Brain microvascular endothelial cell (primary cell): ENCODE measurements around the gene WDR70.

Experiments used
- DNase-seq: peaks from one replicate; pipeline ENCODE4 v3.0.0-alpha.2; 2020
- H3K27ac ChIP-seq: fragments of 250-450 bp; sonication (Bioruptor Pico); 2 replicates; pipeline ENCODE4 v1.5.1; 2020; ENCODE audit warnings: mild to moderate bottlenecking, moderate library complexity
- H3K27me3 ChIP-seq: fragments of 250-450 bp; sonication (Bioruptor Pico); replicated peaks from 2 replicates; pipeline ENCODE4 v1.5.1; 2020; ENCODE audit warnings: mild to moderate bottlenecking
- H3K36me3 ChIP-seq: fragments of 250-450 bp; sonication (Bioruptor Pico); replicated peaks from 2 replicates; pipeline ENCODE4 v1.5.1; 2020; ENCODE audit warnings: mild to moderate bottlenecking
- H3K4me3 ChIP-seq: 2 replicates; pipeline ENCODE4 v1.5.1; 2011; ENCODE audit warnings: low read depth, mild to moderate bottlenecking, control low read depth, low read length, moderate library complexity
- in situ Hi-C: cut with HindIII; loops from 2 replicates; pipeline ENCODE4 v1.10.0; 2017; ENCODE audit warnings: low sequenced_read_pairs, low pct_ligation_motif_present
- TF ChIP-seq, protein P1 (sequence below): IDR thresholded peaks from 2 replicates; pipeline ENCODE4 v1.5.1; 2011; ENCODE audit warnings: low read depth, mild to moderate bottlenecking, moderate library complexity, low read length, control low read depth, inconsistent platforms; ENCODE audit errors: missing control alignments

The WDR70 gene

DNA sequence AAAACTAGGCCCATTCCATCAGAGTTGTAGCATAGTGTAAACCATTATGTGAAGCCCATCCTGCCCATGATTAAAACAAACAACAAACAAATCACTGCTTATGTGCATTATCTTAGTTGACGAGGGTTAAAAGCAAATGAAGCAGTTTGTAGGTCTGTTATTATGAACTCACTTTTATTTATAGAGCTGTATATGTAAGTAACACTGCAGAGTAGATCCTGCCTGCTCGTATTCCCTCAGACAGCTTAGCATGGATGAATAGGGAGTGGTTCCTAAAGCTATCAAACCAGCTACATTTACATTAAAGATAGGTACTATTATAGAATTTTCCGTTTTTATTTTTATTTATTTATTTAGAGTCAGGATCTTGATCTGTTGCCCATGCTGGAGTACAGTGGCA, 348.1 kb downstream of the WDR70 start:
- H3K27ac ChIP-seq = no peak overlapping the region
- no peaks in the 10 kb centered on the region for H3K27me3 ChIP-seq
- no peak for DNase-seq
- TF ChIP-seq, protein P1, sequence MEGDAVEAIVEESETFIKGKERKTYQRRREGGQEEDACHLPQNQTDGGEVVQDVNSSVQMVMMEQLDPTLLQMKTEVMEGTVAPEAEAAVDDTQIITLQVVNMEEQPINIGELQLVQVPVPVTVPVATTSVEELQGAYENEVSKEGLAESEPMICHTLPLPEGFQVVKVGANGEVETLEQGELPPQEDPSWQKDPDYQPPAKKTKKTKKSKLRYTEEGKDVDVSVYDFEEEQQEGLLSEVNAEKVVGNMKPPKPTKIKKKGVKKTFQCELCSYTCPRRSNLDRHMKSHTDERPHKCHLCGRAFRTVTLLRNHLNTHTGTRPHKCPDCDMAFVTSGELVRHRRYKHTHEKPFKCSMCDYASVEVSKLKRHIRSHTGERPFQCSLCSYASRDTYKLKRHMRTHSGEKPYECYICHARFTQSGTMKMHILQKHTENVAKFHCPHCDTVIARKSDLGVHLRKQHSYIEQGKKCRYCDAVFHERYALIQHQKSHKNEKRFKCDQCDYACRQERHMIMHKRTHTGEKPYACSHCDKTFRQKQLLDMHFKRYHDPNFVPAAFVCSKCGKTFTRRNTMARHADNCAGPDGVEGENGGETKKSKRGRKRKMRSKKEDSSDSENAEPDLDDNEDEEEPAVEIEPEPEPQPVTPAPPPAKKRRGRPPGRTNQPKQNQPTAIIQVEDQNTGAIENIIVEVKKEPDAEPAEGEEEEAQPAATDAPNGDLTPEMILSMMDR = no peak
- H3K4me3 ChIP-seq = no peak overlapping the region
- peaks cover 3% of the 10 kb centered on the region for H3K36me3 ChIP-seq
- in situ Hi-C loops = no loop called here

DNA sequence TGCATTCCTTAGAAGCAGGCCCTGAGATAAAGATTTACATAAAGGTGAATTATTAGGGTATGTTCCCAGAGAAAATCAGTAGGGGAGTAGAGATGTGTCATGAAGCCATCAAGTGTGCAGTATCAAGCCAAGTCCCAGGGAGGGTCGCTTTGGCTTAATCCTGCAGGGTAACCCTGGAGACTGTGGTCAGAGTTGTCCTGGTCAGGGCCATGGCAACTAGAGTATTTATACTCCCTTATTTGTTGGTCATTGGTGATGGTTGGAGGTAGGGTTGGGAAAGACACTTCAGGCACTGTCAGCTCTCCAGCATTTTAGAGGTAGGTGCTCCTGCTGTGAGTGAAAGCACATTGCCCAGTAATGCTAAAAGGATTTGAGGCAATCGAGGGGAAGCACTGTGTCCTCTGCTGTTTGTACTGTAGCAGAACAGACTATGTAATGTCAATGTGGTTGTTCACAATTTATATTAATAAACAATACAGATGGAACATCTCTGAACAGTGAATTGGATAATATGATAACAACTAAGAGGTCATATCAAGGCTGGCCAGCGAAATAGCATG, 351.9 kb downstream of the WDR70 start:
- in situ Hi-C loops = no loop called here
- H3K4me3 ChIP-seq = no peak overlapping the region
- no peak overlapping the region for H3K27ac ChIP-seq
- DNase-seq = no peak
- no peaks in the 10 kb centered on the region for H3K27me3 ChIP-seq
- TF ChIP-seq, protein P1 = no peak
- H3K36me3 ChIP-seq = peaks cover 3% of the 10 kb centered on the region

DNA sequence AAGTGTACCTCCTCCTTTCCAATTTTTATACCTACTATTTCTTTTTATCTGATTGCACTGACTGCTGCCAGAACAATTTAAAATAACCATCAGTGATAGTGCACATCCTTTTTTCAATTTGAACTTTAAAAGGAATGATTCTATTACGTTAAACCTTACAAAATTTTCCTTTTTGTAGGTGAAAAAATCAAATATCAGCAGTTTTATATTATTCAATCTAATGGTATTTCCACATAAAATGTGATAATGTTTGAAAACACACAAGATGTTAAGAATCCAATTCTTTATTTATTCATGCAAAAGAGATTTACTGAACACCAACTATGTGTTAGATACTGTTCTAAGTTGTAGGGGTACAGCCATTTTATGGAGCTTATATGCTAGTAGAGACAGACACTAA, 355.0 kb downstream of the WDR70 start:
- H3K4me3 ChIP-seq = no peak overlapping the region
- in situ Hi-C loops = no loop called here
- TF ChIP-seq, protein P1 = no peak
- no peaks in the 10 kb centered on the region for H3K36me3 ChIP-seq
- no peak overlapping the region for H3K27ac ChIP-seq
- no peak for DNase-seq
- no peaks in the 10 kb centered on the region for H3K27me3 ChIP-seq

DNA sequence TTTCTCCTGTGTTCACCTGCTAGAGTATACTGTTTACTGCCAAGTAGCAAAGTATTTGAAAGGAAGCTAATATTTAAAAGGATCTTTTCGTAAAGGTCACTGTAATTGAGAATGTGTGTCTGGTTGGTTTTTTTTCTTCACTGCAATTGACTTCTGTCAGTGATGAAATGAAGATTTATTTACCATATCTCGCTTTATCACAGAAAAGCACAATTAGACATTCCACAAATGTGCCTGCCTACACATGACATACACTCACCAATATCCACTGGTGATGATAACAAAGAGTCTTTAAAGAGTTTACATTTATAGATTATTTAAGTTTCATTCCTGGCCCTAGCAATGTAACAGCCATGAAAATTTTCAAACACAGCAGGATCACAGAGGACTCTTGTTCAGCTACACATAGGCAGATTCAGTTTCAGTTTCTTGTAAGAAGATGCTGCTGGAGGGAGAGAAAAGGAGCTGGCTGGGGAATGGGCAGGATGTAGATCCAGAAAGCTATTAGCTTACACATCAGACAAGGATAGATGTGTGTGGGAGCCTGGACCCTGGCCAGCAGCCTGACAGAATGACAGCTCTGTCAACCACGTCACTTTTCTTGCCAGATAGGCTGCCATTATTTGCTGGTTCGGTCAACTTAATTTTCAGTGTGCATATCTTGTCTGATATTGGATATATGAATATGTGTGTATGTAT, 356.7 kb downstream of the WDR70 start:
- DNase-seq = peak; percentile 63
- H3K27ac ChIP-seq = peak overlapping the region; percentile 0
- TF ChIP-seq, protein P1 = no peak
- H3K4me3 ChIP-seq = no peak overlapping the region
- in situ Hi-C loops = no loop called here
- H3K27me3 ChIP-seq = no peaks in the 10 kb centered on the region
- no peaks in the 10 kb centered on the region for H3K36me3 ChIP-seq

DNA sequence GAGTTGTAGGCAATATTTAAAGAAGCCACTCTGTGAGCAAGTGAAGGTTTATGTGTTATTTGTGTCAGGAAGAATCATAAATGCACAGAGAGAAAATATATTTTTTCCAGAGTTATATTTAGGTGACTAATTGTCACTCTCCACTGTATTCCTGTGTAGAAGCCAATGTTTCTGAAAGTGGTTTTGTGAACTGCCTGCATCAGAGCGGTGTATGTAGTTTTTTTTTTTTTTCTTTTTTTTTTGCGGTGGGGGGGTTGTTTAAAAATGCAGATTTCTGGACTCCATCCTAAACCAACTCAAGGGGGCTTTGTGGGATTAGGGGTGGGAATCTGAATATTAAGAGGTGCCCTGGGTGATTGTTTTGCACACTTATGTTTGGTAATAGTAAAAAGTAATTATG, 357.3 kb downstream of the WDR70 start:
- TF ChIP-seq, protein P1 = no peak

More for the DNA sequence above, 357.3 kb downstream of the WDR70 start:
- peak overlapping the region; percentile 0 for H3K27ac ChIP-seq
- in situ Hi-C loops = no loop called here
- no peak overlapping the region for H3K4me3 ChIP-seq
- DNase-seq = no peak
- no peaks in the 10 kb centered on the region for H3K27me3 ChIP-seq
- H3K36me3 ChIP-seq = no peaks in the 10 kb centered on the region
